Vagina (tissue), 2 donors: ENCODE data around the gene JSRP1.

Source experiments
- CTCF ChIP-seq, 3 experiments: fragments of 450-650 bp in 2 of 3; fragments of 200-600 bp in 1 of 3; sonication (generic) in 1 of 3; IDR thresholded peaks; one replicate each; pipeline ENCODE4 v1.5.1; 2017 to 2019; ENCODE audit warnings: antibody characterized with exemption in 3 of 3, mild to moderate bottlenecking in 2 of 3, moderate library complexity in 2 of 3
- POLR2A ChIP-seq, 2 donors: fragments of 450-650 bp; IDR thresholded peaks; one replicate each; pipeline ENCODE4 v1.6.1; 2017; ENCODE audit warnings: antibody characterized with exemption in 2 of 2, mild to moderate bottlenecking in 2 of 2, moderate library complexity in 2 of 2
- POLR2AphosphoS5 ChIP-seq, 2 donors: sonication (generic); formaldehyde crosslinking; IDR thresholded peaks; one replicate each; pipeline ENCODE4 v1.9.0; 2017; ENCODE audit warnings: antibody characterized with exemption in 2 of 2, mild to moderate bottlenecking in 2 of 2, low read depth in 1 of 2; ENCODE audit not compliant: insufficient read depth in 1 of 2

GRCh38 chr19:2248136-2249009 is 7.8 kb downstream of the JSRP1 start:
- TF ChIP-seq CTCF (IDR thresholded peaks at IDR 0.05) (no peak), POLR2A (IDR thresholded peaks at IDR 0.05) (no peak), POLR2AphosphoS5 (IDR thresholded peaks at IDR 0.05; ENCODE audit: insufficient read depth in 1 of 2, low read depth in 1 of 2) (no peak)
